HTR-8/SVneo (cell line): ENCODE measurements around the gene ELMO1.

Source experiments
- DNase-seq: peaks from one replicate; pipeline ENCODE4 v3.0.0; 2011; ENCODE audit warnings: low spot score, mixed read lengths; ENCODE audit not compliant: insufficient read length
- FAIRE-seq: peaks from 2 replicates; lab custom pipeline; 2011; peaks lifted over from hg19 to GRCh38; lab: Jason Lieb, UNC

ELMO1 gene

GRCh38 chr7:37015353-37016034 lies 433.2 kb downstream of the ELMO1 start:
- FAIRE-seq = no peak
- DNase-seq = no peak

GRCh38 chr7:37013771-37014170 lies 434.9 kb downstream of the ELMO1 start:
- no peak for FAIRE-seq

GRCh38 chr7:37011151-37011890 lies 437.3 kb downstream of the ELMO1 start:
- FAIRE-seq = no peak
- no peak for DNase-seq

More at GRCh38 chr7:37013771-37014170, 434.9 kb downstream of the ELMO1 start:
- DNase-seq = no peak

- no peak for FAIRE-seq
- no peak for DNase-seq
Observed at GRCh38 chr7:37009125-37009675, 439.5 kb downstream of the ELMO1 start.

- FAIRE-seq (no peak), DNase-seq (no peak)
Observed at GRCh38 chr7:37007691-37008090, 441.0 kb downstream of the ELMO1 start.

- FAIRE-seq (no peak), DNase-seq (no peak)
Observed at GRCh38 chr7:37007268-37007667, 441.4 kb downstream of the ELMO1 start.

- FAIRE-seq = no peak
- DNase-seq = no peak
Observed at GRCh38 chr7:37006764-37007163, 441.9 kb downstream of the ELMO1 start.

- FAIRE-seq (no peak), DNase-seq (no peak)
Observed at GRCh38 chr7:37000511-37000910, 448.2 kb downstream of the ELMO1 start.

- FAIRE-seq = no peak
- no peak for DNase-seq
Observed at GRCh38 chr7:36999626-37000485, 448.8 kb downstream of the ELMO1 start.

GRCh38 chr7:36995776-36996175 lies 452.9 kb downstream of the ELMO1 start:
- FAIRE-seq (no peak), DNase-seq (no peak)

GRCh38 chr7:36994456-36995112 lies 454.1 kb downstream of the ELMO1 start:
- no peak for DNase-seq
- no peak for FAIRE-seq

GRCh38 chr7:36986948-36987724 lies 461.5 kb downstream of the ELMO1 start:
- FAIRE-seq (peak; percentile 58), DNase-seq (peak; percentile 54)

GRCh38 chr7:36986511-36986933 lies 462.1 kb downstream of the ELMO1 start:
- DNase-seq (no peak), FAIRE-seq (no peak)

- DNase-seq (no peak), FAIRE-seq (no peak)
Observed at GRCh38 chr7:36985866-36986400, 462.7 kb downstream of the ELMO1 start.

- FAIRE-seq (no peak), DNase-seq (no peak)
Observed at GRCh38 chr7:36985316-36985715, 463.3 kb downstream of the ELMO1 start.

GRCh38 chr7:36984710-36985312 lies 463.9 kb downstream of the ELMO1 start:
- no peak for DNase-seq
- FAIRE-seq = no peak

- FAIRE-seq = no peak
- DNase-seq = no peak
Observed at GRCh38 chr7:36984041-36984521, 464.6 kb downstream of the ELMO1 start.

- FAIRE-seq = no peak
- DNase-seq = no peak
Observed at GRCh38 chr7:36982766-36983165, 465.9 kb downstream of the ELMO1 start.
